GM23248 (cell line): ENCODE measurements around the gene FBN3. TPM values are rescaled to one million over a fixed set of nuclear protein-coding genes. Genes with fewer than 3 reads are reported as not detected.

ENCODE experiments used
- DNase-seq: peaks from one replicate; pipeline ENCODE4 v3.0.0-alpha.2; 2015
- H2AFZ ChIP-seq: fragments of 200-600 bp; sonication (generic); 2 replicates; pipeline ENCODE4 v1.6.1; 2016; ENCODE audit warnings: antibody characterized with exemption
- H3F3A ChIP-seq: fragments of 200-600 bp; sonication (generic); 2 replicates; pipeline ENCODE4 v1.6.1; 2016; ENCODE audit warnings: mild to moderate bottlenecking, antibody characterized with exemption, mixed run types; ENCODE audit not compliant: insufficient read depth
- H3K27ac ChIP-seq: fragments of 200-600 bp; sonication (generic); 2 replicates; pipeline ENCODE4 v1.5.1; 2016; ENCODE audit warnings: mild to moderate bottlenecking
- H3K27me3 ChIP-seq: fragments of 200-600 bp; sonication (generic); replicated peaks from 2 replicates; pipeline ENCODE4 v1.6.1; 2016; ENCODE audit warnings: mild to moderate bottlenecking; ENCODE audit not compliant: insufficient read depth
- H3K36me3 ChIP-seq: fragments of 200-600 bp; sonication (generic); 2 replicates; pipeline ENCODE4 v1.6.1; 2016; ENCODE audit warnings: low read depth, mild to moderate bottlenecking
- H3K4me1 ChIP-seq: fragments of 200-600 bp; sonication (generic); 2 replicates; pipeline ENCODE4 v1.6.1; 2016; ENCODE audit warnings: mild to moderate bottlenecking; ENCODE audit not compliant: insufficient read depth
- H3K4me2 ChIP-seq: fragments of 200-600 bp; sonication (generic); one replicate; pipeline ENCODE4 v1.6.1; 2016; ENCODE audit warnings: mild to moderate bottlenecking; ENCODE audit not compliant: unreplicated experiment
- H3K4me3 ChIP-seq: fragments of 200-600 bp; sonication (generic); 2 replicates; pipeline ENCODE4 v1.5.1; 2016; ENCODE audit warnings: mild to moderate bottlenecking
- H3K79me2 ChIP-seq: fragments of 200-600 bp; sonication (generic); 2 replicates; pipeline ENCODE4 v1.6.1; 2016; ENCODE audit warnings: mild to moderate bottlenecking; ENCODE audit not compliant: insufficient read depth
- H3K9ac ChIP-seq: fragments of 200-600 bp; sonication (generic); 2 replicates; pipeline ENCODE4 v1.6.1; 2016; ENCODE audit warnings: mild to moderate bottlenecking
- H3K9me2 ChIP-seq: fragments of 200-600 bp; sonication (generic); 2 replicates; pipeline ENCODE4 v1.6.1; 2016; ENCODE audit warnings: mixed run types, mild to moderate bottlenecking, moderate library complexity; ENCODE audit not compliant: insufficient read depth
- H3K9me3 ChIP-seq: fragments of 200-600 bp; sonication (generic); one replicate; pipeline ENCODE4 v1.6.1; 2017; ENCODE audit warnings: low read depth
- H4K20me1 ChIP-seq: fragments of 200-600 bp; sonication (generic); 2 replicates; pipeline ENCODE4 v1.6.0; 2016; ENCODE audit not compliant: insufficient read depth
- EZH2 ChIP-seq: fragments of 200-600 bp; sonication (generic); IDR thresholded peaks from 2 replicates; pipeline ENCODE4 v1.6.1; 2018; ENCODE audit warnings: antibody characterized with exemption, mild to moderate bottlenecking; ENCODE audit not compliant: insufficient read depth, poor library complexity, severe bottlenecking
- EZH2phosphoT487 ChIP-seq: fragments of 200-600 bp; sonication (generic); IDR thresholded peaks from 2 replicates; pipeline ENCODE4 v1.6.1; 2018; ENCODE audit warnings: antibody characterized with exemption, moderate library complexity, mild to moderate bottlenecking, low read depth; ENCODE audit not compliant: insufficient read depth
- WGBS, 2 experiments: methylation state at CpG; one replicate each; pipeline ENCODE4 v1.1.6; 2015 to 2017; ENCODE audit warnings: low lambda C conversion rate in 2 of 2, low coverage in 1 of 2; ENCODE audit errors: missing lambda C conversion rate in 2 of 2; 5-methylcytosine and 5-hydroxymethylcytosine counted together
- in situ Hi-C: fragments of 300-500 bp; cut with MboI; formaldehyde crosslinking; loops from 2 replicates; pipeline ENCODE4 v1.15.0; 2020
- polyA plus RNA-seq: library from polyadenylated mRNA; unstranded; fragments of >200 nt; fragmentation: Nextera tagmentation; extraction: Ambion mirVana; gene quantifications from 2 replicates; pipeline ENCODE4 v1.2.1, GENCODE V29; 2016
- total RNA-seq: library from RNA; depleted of rRNA; stranded (reverse); fragments of >200 nt; shearing (Covaris generic); gene quantifications from 2 replicates; pipeline ENCODE4 v1.2.3, GENCODE V29; 2014

FBN3 gene
- total and polyA plus RNA-seq, 2 experiments from 2014 or later, result not detected

GRCh38 chr19:8057545-8058270, 91.7 kb downstream of the FBN3 start:
- no peak for DNase-seq
- Histone ChIP-seq H3K4me1 (no peaks in the 10 kb centered on the region), H3K9me3 (no peaks in the 10 kb centered on the region), H4K20me1 (no peaks in the 10 kb centered on the region), H3K36me3 (no peaks in the 10 kb centered on the region), H3K27me3 (0 out of 2 replicates have a peak, but pooled peaks cover 3% of the 10 kb centered on the region), H3K79me2 (no peaks in the 10 kb centered on the region), H3K4me3 (no peak overlapping the region), H3F3A (no peaks in the 10 kb centered on the region), H3K4me2 (no peak overlapping the region), H3K9me2 (no peaks in the 10 kb centered on the region), H2AFZ (no peak overlapping the region), H3K27ac (no peak overlapping the region), H3K9ac (no peak overlapping the region)
- in situ Hi-C loops, result no loop called here
- WGBS, 2 experiments, result 63 to 69% methylated on average over 7 of the region's 7 CpGs
- no peak for TF ChIP-seq EZH2

GRCh38 chr19:8056533-8056932, 92.9 kb downstream of the FBN3 start:
- Histone ChIP-seq H3F3A (no peaks in the 10 kb centered on the region), H4K20me1 (no peaks in the 10 kb centered on the region), H3K27me3 (0 out of 2 replicates have a peak, but pooled peaks cover 3% of the 10 kb centered on the region), H3K36me3 (no peaks in the 10 kb centered on the region), H3K9me3 (no peaks in the 10 kb centered on the region), H3K4me3 (no peak overlapping the region), H3K4me1 (no peaks in the 10 kb centered on the region), H3K9me2 (no peaks in the 10 kb centered on the region), H3K27ac (no peak overlapping the region), H3K9ac (no peak overlapping the region), H3K4me2 (no peak overlapping the region), H2AFZ (no peak overlapping the region), H3K79me2 (no peaks in the 10 kb centered on the region)
- no peak for TF ChIP-seq EZH2phosphoT487
- TF ChIP-seq EZH2, result no peak
- in situ Hi-C loops, result no loop called here
- WGBS, 2 experiments, result 38 to 52% methylated on average over 4 of the region's 4 CpGs
- DNase-seq, result no peak

- H3K9me3 ChIP-seq, result no peaks in the 10 kb centered on the region
- in situ Hi-C loops, result no loop called here
- H3K4me1 ChIP-seq, result no peaks in the 10 kb centered on the region
- no peak overlapping the region for H3K27ac ChIP-seq
- H3K4me3 ChIP-seq, result no peak overlapping the region
- no peak overlapping the region for H3K4me2 ChIP-seq
- H3K27me3 ChIP-seq, result 0 out of 2 replicates have a peak, but pooled peaks cover 3% of the 10 kb centered on the region
- H3F3A ChIP-seq, result no peaks in the 10 kb centered on the region
- H3K36me3 ChIP-seq, result no peaks in the 10 kb centered on the region
- H3K79me2 ChIP-seq, result no peaks in the 10 kb centered on the region
- no peak overlapping the region for H3K9ac ChIP-seq
- H4K20me1 ChIP-seq, result no peaks in the 10 kb centered on the region
- H3K9me2 ChIP-seq, result no peaks in the 10 kb centered on the region
- DNase-seq, result no peak
- TF ChIP-seq EZH2phosphoT487 (no peak), EZH2 (no peak)
- WGBS, 2 experiments, result 27 to 40% methylated on average over 9 of the region's 9 CpGs
- H2AFZ ChIP-seq, result no peak overlapping the region
Observed at GRCh38 chr19:8054169-8054568, 95.2 kb downstream of the FBN3 start.

- no peaks in the 10 kb centered on the region for H4K20me1 ChIP-seq
- 0 out of 2 replicates have a peak, but pooled peaks cover 3% of the 10 kb centered on the region for H3K27me3 ChIP-seq
- WGBS, 2 experiments, result 41 to 43% methylated on average over 5 to 7 of the region's 7 CpGs
- H3K9ac ChIP-seq, result no peak within 1 kb of the TSS
- H3K27ac ChIP-seq, result no peak within 1 kb of the TSS
- no peaks in the 10 kb centered on the region for H3F3A ChIP-seq
- no peaks in the 10 kb centered on the region for H3K36me3 ChIP-seq
- TF ChIP-seq EZH2 (no peak), EZH2phosphoT487 (no peak)
- no peak within 1 kb of the TSS for H3K4me3 ChIP-seq
- H3K4me2 ChIP-seq, result no peak within 1 kb of the TSS
- H2AFZ ChIP-seq, result no peak within 1 kb of the TSS
- H3K79me2 ChIP-seq, result no peaks in the 10 kb centered on the region
- H3K9me2 ChIP-seq, result no peaks in the 10 kb centered on the region
- no peak for DNase-seq
- in situ Hi-C loops, result no loop called here
- no peaks in the 10 kb centered on the region for H3K4me1 ChIP-seq
- H3K9me3 ChIP-seq, result no peaks in the 10 kb centered on the region
Observed at GRCh38 chr19:8052464-8052859, 96.9 kb downstream of the FBN3 start, which contains the start of gene CCL25. Gene CCL25 (plus strand): TSS chr19:8052760. CDS start chr19:8053050, 290 bp downstream.
